Activated T-cell treated with anti-CD3 and anti-CD28 coated beads for 4 hours (primary cell): ENCODE measurements around the gene EMB.
"Not testable (repeated sequence)": the region's sequence is repeated elsewhere in the genome, so short reads cannot be mapped to it uniquely, and the experiment has no call there.

ENCODE experiments used
- DNase-seq: peaks from one replicate; pipeline ENCODE4 v3.0.0-alpha.2; 2020

EMB gene, protein sequence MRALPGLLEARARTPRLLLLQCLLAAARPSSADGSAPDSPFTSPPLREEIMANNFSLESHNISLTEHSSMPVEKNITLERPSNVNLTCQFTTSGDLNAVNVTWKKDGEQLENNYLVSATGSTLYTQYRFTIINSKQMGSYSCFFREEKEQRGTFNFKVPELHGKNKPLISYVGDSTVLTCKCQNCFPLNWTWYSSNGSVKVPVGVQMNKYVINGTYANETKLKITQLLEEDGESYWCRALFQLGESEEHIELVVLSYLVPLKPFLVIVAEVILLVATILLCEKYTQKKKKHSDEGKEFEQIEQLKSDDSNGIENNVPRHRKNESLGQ

GRCh38 chr5:50440651-50441492, at the start of gene EMB:
EMB (minus strand) TSS chr5:50441288; CDS start chr5:50441151, 137 bp downstream.
- DNase-seq, result peak; percentile 66

GRCh38 chr5:50489491-50489890, 48.4 kb upstream of the EMB start:
- not testable (repeated sequence) for DNase-seq

GRCh38 chr5:50478790-50479189, 37.7 kb upstream of the EMB start:
- not testable (repeated sequence) for DNase-seq

- DNase-seq, result no peak
Observed at GRCh38 chr5:50476549-50476948, 35.5 kb upstream of the EMB start.

- DNase-seq, result not testable (repeated sequence)
Observed at GRCh38 chr5:50465015-50465414, 23.9 kb upstream of the EMB start.

DNA sequence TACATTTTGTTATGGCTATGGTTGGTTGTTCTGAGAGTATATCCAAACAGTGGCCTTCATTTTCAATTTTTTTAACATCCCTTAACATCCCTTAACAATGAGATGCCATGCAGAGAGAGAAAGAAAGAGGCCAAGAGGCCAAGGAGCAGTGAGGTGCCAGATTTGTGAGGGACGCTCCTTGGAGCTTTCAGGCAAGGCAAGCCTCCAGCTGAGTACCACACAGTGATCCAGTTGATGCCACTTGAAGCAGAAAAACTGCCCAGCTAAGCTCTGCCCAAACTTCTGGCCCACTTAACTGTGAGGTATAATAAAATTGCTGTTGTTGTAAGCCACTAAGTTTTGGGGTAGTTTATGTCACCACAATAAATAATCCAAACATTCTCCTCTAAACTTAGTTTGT, 22.6 kb upstream of the EMB start:
- DNase-seq, result no peak

DNA sequence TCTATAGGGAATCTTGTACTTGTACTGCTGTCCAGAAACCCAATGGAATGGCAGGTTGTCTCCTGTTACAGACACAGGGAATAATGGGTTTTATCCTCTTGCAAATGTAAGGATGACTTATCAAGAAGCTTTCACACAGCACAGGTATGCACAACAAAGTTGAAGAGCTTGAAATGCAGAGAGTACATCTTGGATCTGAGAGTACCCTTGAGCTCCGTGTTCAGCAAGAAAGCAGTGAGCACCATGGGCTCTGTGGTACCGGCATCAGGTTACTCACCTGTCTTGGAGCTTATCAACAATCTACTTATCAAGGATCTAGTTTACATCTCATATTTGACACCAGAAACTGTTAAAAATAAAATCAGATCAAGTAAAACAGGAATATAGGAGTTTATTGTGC, 22.0 kb upstream of the EMB start:
- DNase-seq, result no peak

DNA sequence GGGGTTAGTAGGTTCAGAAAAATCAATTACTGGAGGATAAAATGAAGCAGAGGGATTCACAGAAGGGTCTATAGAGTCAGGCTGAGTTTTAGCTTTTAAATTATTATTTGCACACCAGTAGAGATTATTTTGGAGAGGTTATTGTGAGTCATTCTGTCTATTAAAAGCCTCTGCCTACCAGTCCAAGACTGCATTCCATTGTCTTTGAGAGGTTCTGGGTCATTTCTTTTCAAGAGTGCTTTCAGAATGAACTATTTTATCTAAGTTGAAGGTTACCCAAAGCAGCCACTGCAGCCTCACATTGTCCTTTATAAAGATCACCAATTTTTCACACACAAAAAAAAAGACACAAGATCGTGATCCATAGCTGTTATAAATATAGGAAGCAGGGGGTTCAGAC, 21.5 kb upstream of the EMB start:
- DNase-seq, result not testable (repeated sequence)

GRCh38 chr5:50458372-50458771, 17.3 kb upstream of the EMB start:
- not testable (repeated sequence) for DNase-seq

GRCh38 chr5:50449241-50449640, 8.2 kb upstream of the EMB start:
- not testable (repeated sequence) for DNase-seq

GRCh38 chr5:50447941-50448340, 6.9 kb upstream of the EMB start:
- no peak for DNase-seq

- DNase-seq, result no peak
Observed at GRCh38 chr5:50447228-50447627, 6.1 kb upstream of the EMB start.

- no peak for DNase-seq
Observed at GRCh38 chr5:50445296-50445949, 4.3 kb upstream of the EMB start.

DNA sequence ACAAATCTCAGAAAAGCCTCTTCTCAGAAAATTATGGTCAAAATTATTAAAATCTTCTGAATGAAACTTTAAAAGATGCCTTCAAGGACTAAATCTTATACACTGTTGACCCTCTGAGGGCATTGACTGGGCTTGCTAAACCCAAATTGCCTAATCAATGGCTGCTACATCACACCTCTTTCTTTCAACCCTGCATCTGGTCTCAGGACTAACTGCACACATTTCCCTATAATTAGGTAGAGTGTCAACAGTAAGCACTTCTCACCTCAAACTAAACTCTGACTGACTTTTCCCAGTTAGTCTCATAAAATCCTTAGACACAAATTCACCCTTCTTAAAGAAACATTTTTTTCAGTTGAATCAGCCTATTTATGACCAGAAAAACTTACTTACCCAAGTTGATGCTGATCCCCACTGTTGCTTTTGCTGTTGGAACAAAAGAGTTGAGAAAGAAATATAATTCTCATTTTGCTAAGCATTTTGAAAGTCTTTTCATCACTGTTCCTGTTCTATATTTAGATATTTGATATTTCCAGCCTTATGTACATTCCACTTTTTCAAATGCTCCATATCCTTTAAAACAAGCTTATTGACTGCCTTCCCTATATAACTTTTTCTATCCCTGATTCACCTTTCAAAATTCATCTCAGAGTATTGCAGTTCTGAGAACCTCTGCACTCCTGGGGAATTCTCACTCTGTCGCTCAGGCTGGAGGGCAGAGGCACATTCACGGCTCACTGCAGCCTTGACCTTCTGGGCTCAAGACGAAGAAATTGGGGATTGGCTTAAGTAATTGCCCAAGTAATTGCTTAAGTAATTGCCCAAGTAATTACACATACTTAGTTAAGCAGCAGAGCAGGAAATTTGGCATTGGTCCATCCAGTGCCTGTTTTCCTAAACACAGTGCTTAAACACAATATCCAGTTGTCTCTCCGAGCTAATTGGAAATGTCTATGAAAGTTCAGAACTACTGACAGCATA, 1.8 kb upstream of the EMB start:
- not testable (repeated sequence) for DNase-seq

- DNase-seq, result no peak
Observed at GRCh38 chr5:50441493-50441955, 436 bp upstream of the EMB start.

GRCh38 chr5:50439221-50439620, 1.9 kb downstream of the EMB start:
- no peak for DNase-seq

DNA sequence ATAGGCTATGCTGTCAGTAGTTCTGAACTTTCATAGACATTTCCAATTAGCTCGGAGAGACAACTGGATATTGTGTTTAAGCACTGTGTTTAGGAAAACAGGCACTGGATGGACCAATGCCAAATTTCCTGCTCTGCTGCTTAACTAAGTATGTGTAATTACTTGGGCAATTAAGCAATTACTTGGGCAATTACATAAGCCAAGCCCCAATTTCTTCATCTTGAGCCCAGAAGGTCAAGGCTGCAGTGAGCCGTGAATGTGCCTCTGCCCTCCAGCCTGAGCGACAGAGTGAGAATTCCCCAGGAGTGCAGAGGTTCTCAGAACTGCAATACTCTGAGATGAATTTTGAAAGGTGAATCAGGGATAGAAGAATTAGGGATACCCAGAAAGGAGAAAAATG, 3.0 kb downstream of the EMB start:
- not testable (repeated sequence) for DNase-seq

DNA sequence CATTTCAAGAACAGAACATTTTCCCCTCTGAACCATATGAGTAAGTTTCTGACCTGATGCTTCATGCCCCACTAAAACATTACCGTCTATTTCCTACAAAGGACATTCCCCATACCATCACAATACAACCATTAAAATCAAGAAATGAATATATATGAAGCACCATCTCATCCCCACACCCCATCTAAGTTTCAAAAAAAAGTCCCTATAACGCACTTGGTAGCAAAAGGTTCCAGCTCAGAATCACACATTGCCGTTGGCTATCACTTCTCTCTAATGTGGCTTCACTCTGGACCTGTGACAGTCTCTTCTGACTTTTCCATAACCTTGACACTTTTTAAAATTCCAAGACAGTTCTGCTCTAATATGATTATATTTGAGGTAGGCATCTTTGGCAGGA, 5.9 kb downstream of the EMB start:
- no peak for DNase-seq

GRCh38 chr5:50431133-50431904, 9.8 kb downstream of the EMB start:
- DNase-seq, result not testable (repeated sequence)

- DNase-seq, result not testable (repeated sequence)
Observed at GRCh38 chr5:50423100-50423799, 17.8 kb downstream of the EMB start.
